GM23338 (cell line): Measurements from ENCODE around the gene TMEM231. TPM values are rescaled to one million over a fixed set of nuclear protein-coding genes. Genes with fewer than 3 reads are reported as not detected.

Experiments used
- ATAC-seq: fragments of 200-7000 bp; cut with Tn5 transposase; 3 replicates; pipeline ENCODE4 v1.9.1; 2020
- DNase-seq: peaks from one replicate; pipeline ENCODE4 v3.0.0-alpha.2; 2015; ENCODE audit warnings: low spot score
- H2AFZ ChIP-seq: fragments of 200-600 bp; sonication (generic); 2 replicates; pipeline ENCODE4 v1.8.0; 2016; ENCODE audit warnings: antibody characterized with exemption, mild to moderate bottlenecking, moderate library complexity
- H3F3A ChIP-seq: fragments of 200-600 bp; sonication (generic); replicated peaks from 2 replicates; pipeline ENCODE4 v1.8.0; 2017; ENCODE audit warnings: antibody characterized with exemption, mixed run types, low read depth
- H3K27ac ChIP-seq: fragments of 200-600 bp; sonication (generic); 2 replicates; pipeline ENCODE4 v1.6.1; 2016; ENCODE audit warnings: low read depth
- H3K27me3 ChIP-seq: fragments of 200-600 bp; sonication (generic); 2 replicates; pipeline ENCODE4 v1.8.0; 2016; ENCODE audit warnings: mild to moderate bottlenecking, mixed run types, moderate library complexity; ENCODE audit not compliant: insufficient read depth
- H3K36me3 ChIP-seq: fragments of 200-600 bp; sonication (generic); 2 replicates; pipeline ENCODE4 v1.8.0; 2016; ENCODE audit warnings: mild to moderate bottlenecking; ENCODE audit not compliant: insufficient read depth
- H3K4me1 ChIP-seq: fragments of 200-600 bp; sonication (generic); 2 replicates; pipeline ENCODE4 v1.8.0; 2016; ENCODE audit warnings: mild to moderate bottlenecking, moderate library complexity; ENCODE audit not compliant: insufficient read depth
- H3K4me2 ChIP-seq: fragments of 200-600 bp; sonication (generic); 2 replicates; pipeline ENCODE4 v1.7.1; 2017; ENCODE audit warnings: mixed run types
- H3K4me3 ChIP-seq: fragments of 200-600 bp; sonication (generic); 2 replicates; pipeline ENCODE4 v1.6.1; 2016; ENCODE audit warnings: mixed run types
- H3K79me2 ChIP-seq: fragments of 200-600 bp; sonication (generic); replicated peaks from 2 replicates; pipeline ENCODE4 v1.8.0; 2017; ENCODE audit warnings: mild to moderate bottlenecking; ENCODE audit not compliant: insufficient read depth
- H3K9me2 ChIP-seq: fragments of 200-600 bp; sonication (generic); 2 replicates; pipeline ENCODE4 v1.8.0; 2017; ENCODE audit not compliant: insufficient read depth
- H4K20me1 ChIP-seq: fragments of 200-600 bp; sonication (generic); replicated peaks from 2 replicates; pipeline ENCODE4 v1.8.0; 2017; ENCODE audit warnings: mild to moderate bottlenecking; ENCODE audit not compliant: insufficient read depth
- H3K27ac Mint-ChIP-seq: 2 replicates; pipeline ENCODE4 v1.8.0; 2020; ENCODE audit warnings: inconsistent platforms, mild to moderate bottlenecking, moderate library complexity, mixed read lengths
- H3K27me3 Mint-ChIP-seq: 3 replicates; pipeline ENCODE4 v1.8.0; 2022; ENCODE audit warnings: low read depth, mild to moderate bottlenecking, moderate library complexity, mixed read lengths, inconsistent platforms; ENCODE audit not compliant: insufficient read depth, poor library complexity
- H3K36me3 Mint-ChIP-seq: 3 replicates; pipeline ENCODE4 v1.8.0; 2021; ENCODE audit warnings: low read depth, mild to moderate bottlenecking, inconsistent platforms, moderate library complexity, mixed read lengths
- H3K4me1 Mint-ChIP-seq: 3 replicates; pipeline ENCODE4 v1.8.0; 2020; ENCODE audit warnings: mild to moderate bottlenecking, inconsistent platforms, mixed read lengths
- H3K4me3 Mint-ChIP-seq: 3 replicates; pipeline ENCODE4 v1.8.0; 2021; ENCODE audit warnings: moderate library complexity, mild to moderate bottlenecking, inconsistent platforms, mixed read lengths
- H3K9me3 Mint-ChIP-seq: 3 replicates; pipeline ENCODE4 v1.8.0; 2020; ENCODE audit warnings: moderate library complexity, mild to moderate bottlenecking, inconsistent platforms, mixed read lengths
- CTCF ChIP-seq, 2 experiments: fragments of 200-600 bp in 1 of 2; sonication (generic) in 1 of 2; conservative IDR thresholded peaks; 2 replicates each; pipeline versions ENCODE4 v1.5.1 to v1.6.1; 2016 to 2017; ENCODE audit warnings: antibody characterized with exemption in 2 of 2, low read depth in 2 of 2, mild to moderate bottlenecking in 2 of 2, moderate library complexity in 1 of 2
- ETS1 ChIP-seq: IDR thresholded peaks from 2 replicates; pipeline ENCODE4 v1.6.1; 2016; ENCODE audit warnings: antibody characterized with exemption
- EZH2phosphoT487 ChIP-seq: fragments of 200-600 bp; sonication (generic); IDR thresholded peaks from one replicate; pipeline ENCODE4 v1.8.1; 2018; ENCODE audit warnings: antibody characterized with exemption; ENCODE audit not compliant: unreplicated experiment
- NANOG ChIP-seq: IDR thresholded peaks from 2 replicates; pipeline ENCODE4 v1.6.1; 2016; ENCODE audit warnings: antibody characterized with exemption, borderline replicate concordance
- POLR2AphosphoS5 ChIP-seq: IDR thresholded peaks from 2 replicates; pipeline ENCODE4 v1.6.1; 2016; ENCODE audit warnings: antibody characterized with exemption, low read depth
- REST ChIP-seq: IDR thresholded peaks from one replicate; pipeline ENCODE4 v1.6.1; 2018; ENCODE audit warnings: antibody characterized with exemption; ENCODE audit not compliant: unreplicated experiment
- polyA plus RNA-seq: library from polyadenylated mRNA; unstranded; fragments of >200 nt; fragmentation: Nextera tagmentation; extraction: Ambion mirVana; gene quantifications from 2 replicates; pipeline ENCODE4 v1.2.1, GENCODE V29; 2016
- total RNA-seq: library from RNA; depleted of rRNA; stranded (reverse); fragments of >200 nt; shearing (Covaris generic); gene quantifications from 2 replicates; pipeline ENCODE4 v1.2.3, GENCODE V29; 2014

Gene TMEM231
- total and polyA plus RNA-seq, 2 experiments from 2014 or later = 5.3 to 19.9 TPM

GRCh38 chr16:75578725-75579124, 22.7 kb upstream of the TMEM231 start (continued):
- TF ChIP-seq CTCF (conservative IDR thresholded peaks at IDR 0.05; ENCODE audit: low read depth in 2 of 2) = no peak
- TF ChIP-seq NANOG = no peak
- TF ChIP-seq POLR2AphosphoS5 = no peak
- no peak for TF ChIP-seq ETS1

GRCh38 chr16:75578212-75578611, 22.2 kb upstream of the TMEM231 start:
- H3K36me3 ChIP-seq = peaks cover 22% of the 10 kb centered on the region
- peaks cover 26% of the 10 kb centered on the region for H4K20me1 ChIP-seq
- no peaks in the 10 kb centered on the region for H3K27me3 ChIP-seq
- no peaks in the 10 kb centered on the region for H3K9me3 Mint-ChIP-seq
- H3K9me2 ChIP-seq = no peaks in the 10 kb centered on the region
- no peak overlapping the region for H3K27ac ChIP-seq
- H3K36me3 Mint-ChIP-seq = peaks cover 51% of the 10 kb centered on the region
- peaks cover 16% of the 10 kb centered on the region for H3K4me1 Mint-ChIP-seq
- no peaks in the 10 kb centered on the region; the same call in 1 of the 2 replicates for H3K79me2 ChIP-seq
- no peak overlapping the region for H2AFZ ChIP-seq
- peaks cover 18% of the 10 kb centered on the region for H3K4me1 ChIP-seq
- 0 out of 2 replicates have a peak, but pooled peaks cover 8% of the 10 kb centered on the region for H3F3A ChIP-seq
- no peak for TF ChIP-seq POLR2AphosphoS5
- TF ChIP-seq EZH2phosphoT487 = no peak
- ATAC-seq = no peak
- no peak overlapping the region for H3K4me3 ChIP-seq
- no peak overlapping the region for H3K4me2 ChIP-seq
- no peak overlapping the region for H3K4me3 Mint-ChIP-seq
- H3K27ac Mint-ChIP-seq = no peak overlapping the region
- DNase-seq = no peak
- H3K27me3 Mint-ChIP-seq = no peaks in the 10 kb centered on the region

- peaks cover 26% of the 10 kb centered on the region for H4K20me1 ChIP-seq
- Mint-ChIP-seq H3K4me1 (peaks cover 16% of the 10 kb centered on the region), H3K27me3 (no peaks in the 10 kb centered on the region), H3K27ac (peak overlapping the region; percentile 23), H3K36me3 (peaks cover 63% of the 10 kb centered on the region), H3K4me3 (no peak overlapping the region), H3K9me3 (no peaks in the 10 kb centered on the region)
- no peaks in the 10 kb centered on the region for H3K27me3 ChIP-seq
- H3K9me2 ChIP-seq = no peaks in the 10 kb centered on the region
- no peak overlapping the region for H2AFZ ChIP-seq
- H3K4me2 ChIP-seq = peak overlapping the region; percentile 20; the same call in 1 of the 2 replicates
- no peak overlapping the region for H3K4me3 ChIP-seq
- ATAC-seq (no peak), DNase-seq (no peak)
- 0 out of 2 replicates have a peak overlapping the region, but pooled peaks have one; percentile 36 for H3K27ac ChIP-seq
- peaks cover 18% of the 10 kb centered on the region for H3K4me1 ChIP-seq
- TF ChIP-seq EZH2phosphoT487 = no peak
- no peak for TF ChIP-seq REST
- TF ChIP-seq ETS1 = no peak
- no peak for TF ChIP-seq POLR2AphosphoS5
- H3K36me3 ChIP-seq = peaks cover 22% of the 10 kb centered on the region
- no peaks in the 10 kb centered on the region; the same call in 1 of the 2 replicates for H3K79me2 ChIP-seq
- 0 out of 2 replicates have a peak, but pooled peaks cover 8% of the 10 kb centered on the region for H3F3A ChIP-seq
These were observed 20.3 kb upstream of the TMEM231 start for GRCh38 chr16:75576384-75576811.
